ENCODE measurements around the gene SUPT3H.

- TF ChIP-seq CTCF (IDR thresholded peaks at IDR 0.05) (no peak), POLR2A (IDR thresholded peaks at IDR 0.05) (no peak)
Observed at GRCh38 chr6:45074439-45074838, 303.3 kb downstream of the SUPT3H start.

All from lower leg skin (tissue), 3 donors.